Measurements from ENCODE around the gene SLC39A11.
"Not testable (repeated sequence)": the region's sequence is repeated elsewhere in the genome, so short reads cannot be mapped to it uniquely, and the experiment has no call there.

The SLC39A11 gene

GRCh38 chr17:72713701-72714100, 378.8 kb downstream of the SLC39A11 start:
- ATAC-seq (no peak), DNase-seq (no peak)

DNA sequence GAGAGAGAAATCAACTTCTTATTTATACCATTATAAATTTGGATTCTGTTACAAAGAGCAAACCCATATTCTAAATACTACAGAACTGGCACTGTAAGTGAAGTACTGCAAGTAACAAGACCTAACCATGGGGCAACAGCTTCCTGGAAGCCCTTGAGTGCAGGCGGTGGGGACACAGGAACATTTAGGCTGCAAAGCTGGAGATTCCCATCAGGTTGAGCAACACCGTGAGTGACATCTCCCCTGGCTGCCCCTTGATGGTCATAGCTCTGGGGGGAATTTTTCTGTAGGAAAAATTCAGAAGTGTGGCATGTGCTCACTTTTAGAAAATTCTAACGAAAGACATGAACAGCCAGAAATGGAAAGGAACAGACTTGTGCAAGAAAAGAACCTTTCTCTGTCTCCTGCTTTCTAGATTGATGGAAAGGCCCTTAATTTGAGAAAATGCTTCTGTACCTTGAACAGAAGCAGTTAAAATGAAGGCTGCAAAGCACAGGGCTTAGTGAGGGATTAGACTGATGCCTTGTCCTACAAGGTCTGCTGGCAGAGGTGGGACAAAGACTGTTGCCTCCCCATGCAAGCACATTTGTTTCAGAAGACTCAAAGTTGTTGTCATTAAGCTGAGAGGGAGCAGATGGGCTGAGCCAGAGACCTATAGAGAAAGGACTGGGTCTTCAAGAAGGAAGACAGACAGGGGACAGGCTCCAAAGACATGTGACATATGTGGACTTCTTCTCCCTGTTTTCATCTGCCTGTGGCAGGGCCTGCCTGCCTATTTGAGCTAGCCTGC, 380.8 kb downstream of the SLC39A11 start:
- ATAC-seq = no peak
- no peak for DNase-seq

DNA sequence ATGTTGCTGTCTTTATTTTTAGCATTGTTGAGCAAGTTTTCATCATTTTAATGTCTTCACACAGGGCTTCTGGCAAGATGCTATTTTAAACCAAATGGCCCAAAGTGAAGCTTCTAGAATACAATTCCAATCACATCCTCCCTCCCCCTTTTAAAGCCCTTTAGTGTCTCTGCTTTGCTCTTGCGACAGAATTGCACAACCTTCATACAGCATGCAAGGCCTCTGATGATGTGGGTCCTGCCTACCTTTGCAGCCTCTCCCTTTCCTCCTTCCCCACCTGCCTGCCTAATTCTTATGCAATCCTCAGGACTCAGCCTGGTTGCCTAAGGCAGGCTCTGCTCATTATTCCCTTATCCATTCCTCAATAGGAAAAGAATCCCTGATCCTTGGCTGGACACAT, 381.7 kb downstream of the SLC39A11 start:
- DNase-seq (no peak), ATAC-seq (no peak)

DNA sequence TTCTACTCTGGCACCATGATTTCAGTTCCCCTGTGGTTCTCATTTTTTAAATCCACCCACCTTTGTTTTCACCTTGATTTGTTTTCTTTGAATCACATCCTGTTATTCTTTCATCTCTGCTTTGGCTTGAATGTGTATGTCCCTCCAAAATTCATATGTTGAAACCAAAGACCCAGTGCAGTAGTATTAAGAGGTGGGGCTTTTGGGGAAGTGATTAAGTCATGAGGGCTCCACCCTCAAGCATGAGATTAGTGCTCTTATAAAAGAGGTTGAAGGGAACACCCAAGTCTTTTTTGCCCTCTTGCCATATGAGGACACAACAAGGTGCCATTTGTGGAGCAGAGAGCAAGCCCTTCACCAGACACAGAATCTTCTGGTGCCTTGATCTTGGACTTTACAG, 382.3 kb downstream of the SLC39A11 start:
- DNase-seq (no peak), ATAC-seq (peak; percentile 32)

DNA sequence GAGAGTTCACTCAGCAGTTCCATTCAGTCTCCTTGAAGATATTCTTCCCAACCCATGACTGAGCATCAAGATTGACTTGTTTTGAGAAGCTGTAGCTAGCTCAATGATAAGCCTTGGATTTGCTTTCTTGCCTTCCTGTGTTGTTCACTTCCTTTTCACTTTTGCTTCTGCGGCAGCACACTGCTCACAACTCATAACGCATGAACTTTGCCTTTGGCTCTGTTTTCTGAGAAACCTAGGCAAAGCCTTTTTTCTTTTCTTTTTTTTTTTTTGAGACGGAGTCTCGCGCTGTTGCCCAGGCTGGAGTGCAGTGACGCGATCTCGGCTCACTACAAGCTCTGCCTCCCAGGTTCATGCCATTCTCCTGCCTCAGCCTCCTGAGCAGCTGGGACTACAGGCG, 383.8 kb downstream of the SLC39A11 start:
- ATAC-seq, DNase-seq: not testable (repeated sequence)

DNA sequence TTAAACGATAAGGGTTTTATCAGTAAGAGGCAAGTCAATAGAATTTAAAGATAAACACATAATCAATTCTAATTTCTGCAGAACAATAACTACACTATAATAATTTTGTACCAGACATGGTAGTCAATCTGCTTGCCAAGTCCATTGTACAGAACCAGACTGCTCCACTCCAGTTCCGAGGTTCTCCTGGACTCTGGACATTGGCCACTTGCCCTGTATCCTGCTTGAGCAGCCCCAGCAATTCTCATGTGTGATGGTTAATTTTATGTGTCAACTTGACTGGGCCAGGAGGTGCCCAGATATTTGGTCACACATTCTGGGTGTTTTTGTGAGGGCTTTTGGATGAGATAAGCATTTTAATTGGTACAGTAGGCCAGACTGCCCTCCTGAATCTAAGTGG, 384.6 kb downstream of the SLC39A11 start:
- ATAC-seq (no peak), DNase-seq (no peak)

DNA sequence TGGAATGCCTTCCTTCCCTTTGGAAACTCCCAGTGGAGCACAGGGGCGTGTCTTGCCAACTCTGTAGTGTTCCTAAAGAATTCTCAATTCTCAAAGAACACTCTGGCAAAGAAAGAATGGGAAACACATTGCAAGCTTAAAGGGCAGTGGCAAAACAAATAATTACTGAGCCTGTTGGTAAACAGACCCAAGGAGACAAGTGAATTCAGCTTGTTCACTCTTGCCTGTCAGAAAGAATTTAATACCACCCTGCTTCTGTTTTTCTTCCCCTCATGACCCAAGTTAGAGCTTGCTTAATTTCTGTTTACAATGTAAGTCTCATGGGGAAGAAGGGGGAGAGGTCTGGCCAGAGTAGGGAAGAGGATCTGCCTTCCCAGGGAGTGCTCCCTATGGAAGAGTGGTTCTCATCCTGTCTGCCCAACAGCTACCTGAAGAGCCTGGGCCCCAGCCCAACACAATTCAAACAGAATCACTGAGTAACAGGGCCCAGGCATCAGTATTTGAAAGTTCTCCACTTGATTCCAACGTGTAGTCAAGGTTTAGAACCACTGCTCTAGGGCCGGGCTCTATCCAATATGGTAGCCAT, 386.0 kb downstream of the SLC39A11 start:
- ATAC-seq = no peak

DNA sequence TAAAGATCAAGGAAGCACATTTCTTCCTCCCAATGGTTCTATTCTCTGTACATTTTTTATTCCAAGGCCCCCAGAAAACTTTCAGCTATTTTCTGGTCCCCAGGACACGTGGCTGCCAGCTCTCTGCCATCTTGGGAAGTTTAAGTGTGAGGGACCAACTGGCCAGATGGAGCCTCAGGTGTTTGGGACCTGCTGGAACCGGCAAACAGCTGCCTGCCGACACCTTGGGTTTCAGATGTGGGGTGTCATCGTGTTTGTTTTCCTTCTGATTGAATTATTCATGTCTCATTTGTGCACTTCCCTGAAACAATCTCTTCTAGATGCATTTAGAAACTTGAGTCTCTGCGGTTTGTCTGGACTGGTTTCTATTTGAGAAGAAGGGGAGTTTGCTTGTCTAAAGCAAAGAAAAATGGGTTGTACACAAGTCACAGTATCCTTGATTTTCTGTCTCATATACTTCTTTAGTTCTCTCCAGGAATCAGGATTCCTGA, 386.5 kb downstream of the SLC39A11 start:
- DNase-seq = no peak

More for the DNA sequence above, 386.0 kb downstream of the SLC39A11 start:
- DNase-seq = no peak

GRCh38 chr17:72702998-72703397, 389.5 kb downstream of the SLC39A11 start:
- DNase-seq = no peak
- no peak for ATAC-seq

More for the DNA sequence above, 386.5 kb downstream of the SLC39A11 start:
- no peak for ATAC-seq

GRCh38 chr17:72702136-72702735, 390.3 kb downstream of the SLC39A11 start:
- ATAC-seq (peak; percentile 36), DNase-seq (no peak)

GRCh38 chr17:72700226-72700625, 392.3 kb downstream of the SLC39A11 start:
- ATAC-seq (no peak), DNase-seq (no peak)

GRCh38 chr17:72699545-72699944, 392.9 kb downstream of the SLC39A11 start:
- no peak for DNase-seq
- ATAC-seq = no peak

DNA sequence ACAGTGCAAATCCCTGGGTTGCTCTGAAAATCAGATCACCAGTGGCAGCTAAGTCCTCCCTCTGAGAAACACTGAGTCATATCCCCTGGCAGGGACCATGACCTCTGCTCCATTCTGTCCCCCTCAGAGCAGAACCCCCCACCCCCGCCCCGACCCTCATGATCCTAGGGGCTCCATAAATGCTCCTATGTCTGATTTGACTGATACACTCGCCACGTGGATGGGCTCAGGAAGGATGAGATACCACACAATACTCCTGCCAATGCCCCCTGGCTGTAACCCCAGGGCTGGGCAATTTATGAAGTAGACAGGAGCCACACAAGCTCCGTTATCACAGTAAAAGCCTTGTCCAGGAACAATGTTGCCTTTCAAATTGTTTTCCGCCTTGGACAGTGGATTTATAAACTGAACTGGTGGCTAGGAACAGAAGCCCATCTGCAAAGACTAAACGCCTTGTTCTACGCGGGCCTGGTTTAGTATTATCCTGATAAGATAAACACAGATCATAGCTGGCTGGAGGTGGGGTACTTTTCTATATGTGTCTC, 394.8 kb downstream of the SLC39A11 start:
- no peak for ATAC-seq
- no peak for DNase-seq

GRCh38 chr17:72696721-72697120, 395.8 kb downstream of the SLC39A11 start:
- ATAC-seq (no peak), DNase-seq (no peak)

GRCh38 chr17:72696156-72696555, 396.3 kb downstream of the SLC39A11 start:
- no peak for ATAC-seq

DNA sequence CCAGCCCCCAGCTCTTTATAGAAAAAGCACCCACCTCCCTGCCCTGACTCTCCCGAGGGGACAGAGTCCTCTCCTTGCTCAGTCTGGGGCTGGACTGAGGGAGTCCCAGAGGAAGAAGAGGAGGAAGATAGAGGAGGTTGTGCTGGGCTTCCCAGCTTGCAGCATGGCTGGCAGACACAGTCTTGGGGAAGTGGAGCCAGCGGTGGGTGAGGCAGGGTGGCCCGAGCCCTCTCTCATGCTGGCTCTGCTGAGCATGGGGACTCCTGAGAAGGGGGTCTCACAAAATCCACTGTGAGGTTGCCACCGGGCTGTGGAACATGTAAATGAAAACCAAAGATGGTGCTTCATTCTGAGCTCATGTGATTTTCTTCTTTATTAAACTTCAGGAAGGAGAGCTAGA, 398.5 kb downstream of the SLC39A11 start:
- no peak for DNase-seq
- no peak for ATAC-seq

More at GRCh38 chr17:72696156-72696555, 396.3 kb downstream of the SLC39A11 start:
- no peak for DNase-seq

DNA sequence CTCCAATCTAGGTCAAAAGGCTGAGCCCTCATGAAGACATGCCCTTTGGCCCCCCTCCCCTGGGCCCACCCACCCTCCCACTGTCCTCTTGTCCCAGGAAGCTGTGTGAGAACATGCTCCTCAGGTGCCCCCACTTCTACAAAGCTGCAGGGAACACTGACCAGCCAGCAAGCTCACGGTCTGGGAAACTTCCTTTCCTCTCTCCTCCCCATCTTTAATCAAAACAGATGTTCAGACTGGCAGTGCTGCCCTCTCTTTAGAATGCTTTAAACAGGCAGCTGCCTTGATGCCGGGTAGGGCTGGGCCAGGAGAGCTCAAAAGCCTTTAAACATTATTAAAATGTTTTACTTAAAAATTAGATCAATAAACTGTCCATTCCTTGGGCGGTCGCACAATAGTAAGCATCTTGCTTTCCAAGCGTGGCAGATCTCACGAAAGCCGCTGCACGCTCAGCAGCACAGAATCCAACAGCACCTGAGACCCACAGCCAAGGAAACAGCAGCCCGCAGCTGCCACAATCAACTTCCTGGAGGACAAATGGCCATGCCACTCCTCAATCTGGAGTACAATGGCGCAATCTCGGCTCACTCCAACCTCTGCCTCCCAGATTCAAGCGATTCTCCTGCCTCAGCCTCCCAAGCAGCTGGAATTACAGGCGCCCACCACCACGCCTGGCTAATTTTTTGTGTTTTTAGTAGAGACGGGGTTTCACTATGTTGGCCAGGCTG, 399.2 kb downstream of the SLC39A11 start:
- ATAC-seq (no peak), DNase-seq (no peak)

DNA sequence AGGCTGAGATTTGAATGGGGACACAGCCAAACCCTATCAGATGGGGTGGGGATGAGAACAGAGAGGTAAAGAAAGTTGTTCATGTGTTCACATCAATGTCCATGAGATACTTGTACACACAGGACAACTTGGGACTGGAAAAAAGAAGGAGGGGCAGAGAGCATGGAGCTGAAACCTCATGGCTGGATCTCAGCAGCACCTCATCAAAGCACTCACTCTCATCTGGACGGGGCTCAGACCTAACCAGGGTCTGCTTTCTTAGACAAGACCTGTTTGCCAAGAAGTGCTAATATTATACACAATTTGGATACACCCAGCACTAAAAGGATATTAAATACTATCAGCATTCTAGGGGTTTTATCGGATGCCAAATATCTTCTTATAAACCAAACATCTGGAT, 399.8 kb downstream of the SLC39A11 start:
- DNase-seq = no peak
- ATAC-seq = no peak

GRCh38 chr17:72691586-72691985, 400.9 kb downstream of the SLC39A11 start:
- DNase-seq (no peak), ATAC-seq (no peak)

GRCh38 chr17:72691017-72691416, 401.5 kb downstream of the SLC39A11 start:
- no peak for ATAC-seq
- DNase-seq = no peak

DNA sequence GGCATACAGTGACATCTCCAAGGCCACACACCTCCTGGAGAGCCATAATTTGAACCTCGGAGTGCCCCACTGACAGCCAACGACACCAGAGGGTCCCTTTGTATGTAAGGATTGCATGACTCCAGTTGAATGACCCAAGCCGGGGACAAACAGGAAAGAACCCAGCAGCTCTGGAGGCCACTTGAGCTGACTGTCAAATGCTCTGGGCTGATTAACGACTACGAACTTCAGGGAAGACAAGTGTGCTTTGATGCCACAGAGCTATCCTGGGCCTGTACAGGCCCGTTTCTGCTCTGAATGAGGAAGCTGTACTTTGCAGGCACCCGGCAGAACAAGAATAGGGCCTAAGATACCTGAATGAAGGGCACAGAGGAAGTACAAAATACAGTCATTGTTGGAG, 404.6 kb downstream of the SLC39A11 start:
- no peak for DNase-seq
- no peak for ATAC-seq

DNA sequence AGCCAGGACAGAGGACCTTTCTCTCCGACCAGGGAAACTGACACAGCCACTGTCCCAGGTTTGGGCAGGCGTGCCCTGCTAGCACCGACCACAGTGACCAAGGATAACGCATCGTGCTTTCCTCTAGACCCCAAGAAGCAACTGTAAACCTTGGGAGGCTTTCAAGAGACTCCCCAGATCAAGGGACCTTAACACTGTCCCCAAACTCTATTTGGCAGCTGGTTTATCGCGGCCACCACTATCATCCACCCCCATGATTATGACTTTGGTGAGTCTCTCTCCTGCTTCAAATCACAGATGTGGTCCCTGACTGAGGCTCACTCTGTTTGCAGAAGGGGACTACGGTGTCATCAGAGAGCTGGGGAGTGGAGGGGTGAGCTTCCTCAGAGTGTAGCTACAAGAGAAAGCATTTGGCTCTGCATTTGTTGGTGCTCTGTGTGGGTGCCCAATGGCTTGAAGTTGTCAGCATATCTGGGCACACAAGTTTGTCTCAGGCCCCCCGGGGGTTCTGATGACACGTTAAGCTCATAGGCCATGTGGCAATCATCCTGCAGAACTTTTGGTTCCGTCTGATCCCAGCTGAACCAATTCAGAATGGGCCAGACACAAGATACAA, 408.0 kb downstream of the SLC39A11 start:
- DNase-seq (no peak), ATAC-seq (no peak)
